Measurements from ENCODE around the gene FRS3. TPM values are rescaled to one million over a fixed set of nuclear protein-coding genes. Genes with fewer than 3 reads are reported as not detected.

The FRS3 gene
- total RNA-seq, 1 donor from 2014 or later, result 3.1 TPM

- Histone ChIP-seq H2AFZ (ENCODE audit: low read depth, low read length) (no peak overlapping the region), H3K4me3 (ENCODE audit: insufficient read depth, low read depth, low read length) (no peak overlapping the region), H3K9ac (ENCODE audit: low read length) (no peak overlapping the region), H3K4me1 (ENCODE audit: insufficient read depth, low read length) (peaks cover 9% of the 10 kb centered on the region), H3K27ac (ENCODE audit: low read depth, low read length) (no peak overlapping the region), H3K79me2 (ENCODE audit: insufficient read depth, low read length) (no peaks in the 10 kb centered on the region), H4K20me1 (ENCODE audit: insufficient read depth, low read length) (no peaks in the 10 kb centered on the region), H3K9me3 (ENCODE audit: insufficient read depth, low read depth, low read length) (no peaks in the 10 kb centered on the region), H3K27me3 (ENCODE audit: insufficient read depth, low read length) (no peaks in the 10 kb centered on the region), H3K4me2 (ENCODE audit: low read length) (no peak overlapping the region), H3K36me3 (ENCODE audit: insufficient read depth, low read length) (no peaks in the 10 kb centered on the region)
- FAIRE-seq, result no peak
- Mint-ChIP-seq H3K9me3 (ENCODE audit: unreplicated experiment) (peaks cover 4% of the 10 kb centered on the region), H3K36me3 (ENCODE audit: low read depth, unreplicated experiment) (no peaks in the 10 kb centered on the region), H3K27ac (ENCODE audit: unreplicated experiment) (no peak overlapping the region), H3K27me3 (ENCODE audit: low read depth, unreplicated experiment) (peaks cover 12% of the 10 kb centered on the region), H3K4me1 (ENCODE audit: low read depth, unreplicated experiment) (peaks cover 7% of the 10 kb centered on the region), H3K4me3 (ENCODE audit: unreplicated experiment) (no peak overlapping the region)
- TF ChIP-seq EZH2 (IDR thresholded peaks at IDR 0.05; ENCODE audit: insufficient read depth, low read length) (no peak), CTCF (IDR thresholded peaks at IDR 0.05; ENCODE audit: insufficient read depth, low read depth, low read length) (no peak)
- DNase-seq (ENCODE audit: low read depth), result no peak
Observed at GRCh38 chr6:41739041-41739440, 40.7 kb downstream of the FRS3 start.

GRCh38 chr6:41737591-41738130 lies 42.0 kb downstream of the FRS3 start:
- H3K4me3 Mint-ChIP-seq (ENCODE audit: unreplicated experiment), result no peak overlapping the region
- no peaks in the 10 kb centered on the region for H3K36me3 Mint-ChIP-seq (ENCODE audit: low read depth, unreplicated experiment)
- peaks cover 4% of the 10 kb centered on the region for H3K27me3 Mint-ChIP-seq (ENCODE audit: low read depth, unreplicated experiment)

More at GRCh38 chr6:41737591-41738130, 42.0 kb downstream of the FRS3 start:
- peaks cover 22% of the 10 kb centered on the region for H3K4me1 ChIP-seq (ENCODE audit: insufficient read depth, low read length)
- no peaks in the 10 kb centered on the region for H3K36me3 ChIP-seq (ENCODE audit: insufficient read depth, low read length)
- no peak overlapping the region for H3K27ac Mint-ChIP-seq (ENCODE audit: unreplicated experiment)
- FAIRE-seq (no peak), DNase-seq (ENCODE audit: low read depth) (no peak)
- no peak overlapping the region for H3K4me3 ChIP-seq (ENCODE audit: insufficient read depth, low read depth, low read length)
- no peak overlapping the region for H3K9ac ChIP-seq (ENCODE audit: low read length)
- TF ChIP-seq EZH2 (IDR thresholded peaks at IDR 0.05; ENCODE audit: insufficient read depth, low read length), result no peak
- TF ChIP-seq CTCF (IDR thresholded peaks at IDR 0.05; ENCODE audit: insufficient read depth, low read depth, low read length), result no peak
- no peaks in the 10 kb centered on the region for H3K79me2 ChIP-seq (ENCODE audit: insufficient read depth, low read length)
- H3K4me1 Mint-ChIP-seq (ENCODE audit: low read depth, unreplicated experiment), result peaks cover 5% of the 10 kb centered on the region
- no peaks in the 10 kb centered on the region for H3K9me3 ChIP-seq (ENCODE audit: insufficient read depth, low read depth, low read length)
- no peak overlapping the region for H3K27ac ChIP-seq (ENCODE audit: low read depth, low read length)
- peaks cover 4% of the 10 kb centered on the region for H4K20me1 ChIP-seq (ENCODE audit: insufficient read depth, low read length)
- H3K27me3 ChIP-seq (ENCODE audit: insufficient read depth, low read length), result no peaks in the 10 kb centered on the region
- H3K9me3 Mint-ChIP-seq (ENCODE audit: unreplicated experiment), result no peaks in the 10 kb centered on the region
- no peak overlapping the region for H2AFZ ChIP-seq (ENCODE audit: low read depth, low read length)
- no peak overlapping the region for H3K4me2 ChIP-seq (ENCODE audit: low read length)
